ENCODE data around the gene APLN.

The APLN gene, protein sequence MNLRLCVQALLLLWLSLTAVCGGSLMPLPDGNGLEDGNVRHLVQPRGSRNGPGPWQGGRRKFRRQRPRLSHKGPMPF

DNA sequence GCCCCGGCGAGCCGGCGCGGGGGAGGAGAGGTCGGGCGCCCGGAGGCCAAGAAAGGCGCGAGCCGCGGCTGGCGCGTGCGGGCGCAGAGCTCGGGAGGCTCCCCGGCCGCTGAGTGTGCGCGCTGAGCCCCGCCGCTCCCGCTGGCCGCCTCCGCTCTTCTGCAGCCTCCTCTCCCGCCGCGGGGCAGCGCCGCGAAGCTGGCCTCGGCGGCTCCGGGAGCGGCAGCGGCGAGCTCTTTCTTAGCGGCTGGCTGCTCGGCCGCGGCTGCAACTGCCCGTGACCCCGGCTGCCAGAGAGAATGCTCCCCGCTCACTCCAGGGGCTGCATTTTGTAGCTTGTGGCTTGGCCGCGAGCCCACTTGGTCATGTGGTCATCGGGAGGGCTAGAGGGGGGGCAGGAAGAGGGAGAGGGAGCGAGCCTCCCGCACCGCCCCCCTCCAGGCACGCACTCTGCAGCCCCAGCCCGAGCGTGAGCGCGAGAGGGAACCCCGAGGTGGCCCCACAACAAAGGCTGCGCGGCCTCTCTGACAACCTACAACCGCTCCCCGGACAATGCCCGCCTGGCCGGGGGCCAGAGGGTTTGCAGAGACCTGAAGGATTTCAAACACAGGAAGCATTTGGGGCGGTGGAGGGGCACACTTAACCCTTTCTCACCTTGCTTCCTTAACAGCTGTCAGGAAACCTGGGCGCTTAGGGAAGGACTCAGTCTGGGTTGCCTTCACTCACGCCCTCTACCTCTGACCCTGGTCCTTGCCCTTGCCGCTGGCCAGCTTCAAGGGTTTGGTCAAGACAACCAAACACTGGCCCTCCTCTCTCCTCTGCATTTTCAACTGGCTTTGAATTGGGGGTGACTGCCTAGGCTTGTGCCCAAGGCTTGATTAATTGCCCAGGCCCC is at the start of gene APLN:
TSS of gene APLN (minus strand) at position 305 of the 895 bp plus-strand sequence. CDS start 326 bp downstream, outside the sequence.
- no peak for DNase-seq (ENCODE audit: low read depth in 1 of 2, low spot score in 1 of 2)

DNA sequence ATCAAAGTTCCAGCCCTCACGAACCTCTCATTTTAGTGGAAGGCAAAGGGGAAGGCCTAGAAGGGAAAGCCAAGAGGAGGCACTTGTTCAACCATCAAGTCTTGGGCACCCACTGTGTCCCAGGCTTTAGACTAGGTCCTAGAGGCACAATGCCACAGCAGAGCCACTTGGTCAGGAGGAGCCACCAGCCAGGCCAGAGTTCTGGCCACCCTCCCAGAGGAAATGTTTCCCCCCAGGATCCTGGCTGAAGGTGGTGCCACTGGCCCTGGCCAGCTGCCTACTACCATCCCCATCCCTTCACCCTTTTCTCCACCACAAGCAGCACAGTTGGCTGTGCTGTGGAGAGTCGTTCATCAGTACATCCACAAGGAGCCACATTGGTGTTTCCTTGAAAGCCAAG is 49.7 kb upstream of the APLN start:
- no peak for DNase-seq (ENCODE audit: low read depth in 1 of 2, low spot score in 1 of 2)

DNA sequence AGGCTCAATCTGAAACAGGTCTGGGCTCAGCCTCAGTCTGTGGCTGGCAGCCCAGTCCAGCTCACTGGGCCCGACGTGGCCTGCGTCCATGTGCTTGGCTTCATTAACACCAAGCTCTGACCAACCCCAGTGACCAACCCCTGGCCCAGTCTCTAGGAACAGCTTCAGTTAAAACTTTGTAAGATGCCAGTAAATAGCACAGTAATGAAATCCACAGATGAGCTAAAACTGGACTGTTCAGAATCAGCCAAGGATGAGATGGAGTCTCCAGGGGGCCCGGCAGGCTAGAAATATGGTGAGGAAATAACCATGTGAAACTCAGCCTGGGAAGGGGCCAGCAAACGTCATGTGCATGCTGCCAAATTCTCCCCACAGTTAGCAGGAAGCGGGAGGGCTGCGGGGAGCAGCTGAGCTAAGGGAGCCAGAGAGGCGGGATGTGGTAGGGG is 46.9 kb upstream of the APLN start:
- no peak for DNase-seq (ENCODE audit: low read depth in 1 of 2, low spot score in 1 of 2)

DNA sequence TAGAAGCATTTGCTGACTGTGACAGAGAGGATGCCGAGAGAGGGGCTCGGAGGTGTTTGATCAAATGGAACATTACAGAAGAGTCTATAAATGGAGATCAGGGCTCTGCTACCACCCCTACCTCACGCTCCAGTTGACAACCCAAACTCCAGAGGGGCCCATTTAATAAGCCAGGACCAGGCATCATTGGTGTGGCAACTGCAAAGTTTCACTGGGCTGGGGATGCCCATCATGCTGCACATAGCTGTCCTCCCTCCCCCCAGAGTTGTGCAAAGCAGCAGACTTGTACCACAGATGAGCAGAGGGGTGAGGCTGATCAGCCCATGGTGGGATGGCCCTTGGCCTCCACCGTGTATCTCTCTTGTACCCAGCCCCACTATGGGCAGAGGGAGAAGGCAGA is 45.8 kb upstream of the APLN start:
- no peak for DNase-seq (ENCODE audit: low read depth in 1 of 2, low spot score in 1 of 2)

DNA sequence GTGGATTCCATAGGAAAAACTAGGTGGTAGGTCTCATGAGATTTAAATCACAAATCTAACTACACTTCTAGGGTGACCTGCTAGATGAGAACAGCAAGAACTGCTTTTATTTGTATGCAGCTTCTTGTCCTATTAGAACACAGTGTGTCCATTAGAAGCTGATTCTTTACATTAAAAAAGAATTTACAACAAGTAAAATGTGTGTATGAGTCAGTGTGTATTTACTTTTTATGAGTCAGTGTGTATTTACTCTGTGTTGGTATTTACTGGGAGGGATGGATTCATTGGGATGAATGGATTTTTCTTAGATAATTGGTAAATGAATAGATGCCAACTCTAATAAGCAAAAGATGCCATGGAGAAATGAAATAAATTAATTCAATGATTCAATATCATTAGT is 43.4 kb upstream of the APLN start:
- no peak for DNase-seq (ENCODE audit: low read depth in 1 of 2, low spot score in 1 of 2)

DNA sequence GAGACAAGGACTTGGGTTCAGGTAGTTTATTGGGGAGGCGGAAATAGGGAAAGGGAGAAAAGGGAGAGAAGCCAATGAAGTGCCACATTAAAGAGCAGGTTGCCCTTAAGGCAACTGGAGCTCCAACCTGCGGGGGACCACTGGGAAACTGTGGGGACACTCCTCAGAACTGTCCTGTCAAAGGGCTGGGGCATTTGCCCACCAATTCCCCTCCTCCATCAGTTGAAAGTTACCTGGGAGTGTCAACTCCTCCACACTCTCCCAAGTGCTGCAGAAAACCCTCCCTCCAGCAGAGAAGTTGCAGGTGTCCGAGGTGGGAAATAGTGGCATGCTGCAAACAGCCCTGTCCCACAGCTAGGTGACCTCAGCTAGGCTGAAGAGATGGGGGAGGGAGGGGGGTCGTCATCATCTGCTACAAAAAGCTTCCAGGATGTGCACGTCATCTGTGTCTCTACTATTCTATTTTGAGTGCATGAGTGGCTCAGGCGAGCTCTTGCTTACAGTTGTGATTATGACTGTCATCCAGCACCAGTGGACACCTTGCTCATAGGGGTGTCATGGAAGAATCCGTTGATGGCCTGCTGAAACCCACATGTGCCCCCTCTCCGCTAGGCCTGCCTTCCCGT is 42.6 kb upstream of the APLN start:
- DNase-seq (ENCODE audit: low read depth in 1 of 2, low spot score in 1 of 2), result no peak

DNA sequence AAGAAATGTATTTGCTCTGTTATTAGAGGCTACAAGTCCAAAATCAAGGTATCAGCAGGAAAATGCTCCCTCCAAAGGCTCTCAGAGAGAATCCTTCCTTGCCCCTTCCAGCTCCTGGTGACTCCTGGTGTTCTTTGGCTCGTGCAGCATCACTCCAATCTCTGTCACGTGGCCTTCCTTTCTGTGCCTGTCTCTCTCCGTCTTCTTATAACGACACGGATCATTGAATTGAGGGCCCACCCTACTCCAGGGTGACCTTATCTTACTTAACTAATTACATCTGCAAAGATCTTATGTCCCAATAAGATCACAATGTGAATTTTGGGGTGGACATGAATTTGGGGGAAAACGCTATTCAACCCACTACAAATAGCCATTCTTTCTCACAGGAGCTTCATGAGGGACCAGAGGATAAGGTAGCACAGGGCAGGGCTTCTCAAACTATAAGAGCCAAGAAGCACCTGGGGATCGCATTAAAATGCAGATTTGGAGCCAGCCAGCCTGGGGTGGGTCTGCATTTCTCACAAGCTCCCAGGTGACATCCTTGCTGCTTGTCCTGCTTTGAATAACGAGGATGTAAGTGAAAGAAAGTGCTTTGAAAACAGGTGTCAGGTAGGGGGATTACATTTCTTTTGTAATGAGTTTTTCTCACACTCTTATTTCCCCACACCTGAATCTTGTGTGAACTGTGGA is 41.9 kb upstream of the APLN start:
- no peak for DNase-seq (ENCODE audit: low read depth in 1 of 2, low spot score in 1 of 2)

DNA sequence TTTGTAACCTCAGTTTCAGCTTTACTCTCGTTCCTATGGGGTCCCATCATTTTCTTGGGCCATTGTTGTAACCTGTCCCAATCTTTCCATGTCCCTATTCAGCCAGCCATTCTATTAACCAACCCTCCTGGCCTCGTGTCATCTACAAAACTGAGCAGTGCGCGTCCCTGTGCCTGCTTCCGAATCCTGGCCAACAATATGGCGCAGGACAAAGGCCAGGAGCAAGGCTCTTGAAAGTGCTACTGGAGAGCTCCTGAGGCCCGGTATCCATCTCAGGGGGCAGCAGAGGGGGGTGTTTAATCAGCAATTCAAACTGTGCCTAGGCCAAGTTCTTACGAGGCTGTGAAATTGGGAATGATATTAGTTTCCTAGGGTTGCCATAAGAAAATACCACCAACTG is 41.2 kb upstream of the APLN start:
- no peak for DNase-seq (ENCODE audit: low read depth in 1 of 2, low spot score in 1 of 2)

DNA sequence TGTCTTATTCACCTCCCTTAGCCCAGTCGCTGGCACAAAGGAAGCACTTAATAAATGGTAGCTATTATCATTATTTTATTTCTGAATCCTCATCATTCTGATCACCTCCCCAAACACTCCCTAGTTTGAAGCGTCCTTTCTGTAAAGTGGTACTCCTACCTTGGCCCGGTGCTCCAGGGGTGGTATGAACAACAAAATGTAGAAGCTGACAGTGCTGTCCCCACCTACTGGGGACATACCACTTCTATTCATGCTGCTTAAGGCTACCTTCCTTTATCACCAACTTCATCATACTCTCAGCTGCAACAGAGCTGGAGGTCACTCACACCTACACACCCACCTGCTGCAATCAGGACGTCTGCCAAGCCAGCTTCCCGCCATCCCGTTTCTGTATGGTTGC is 40.8 kb upstream of the APLN start:
- no peak for DNase-seq (ENCODE audit: low read depth in 1 of 2, low spot score in 1 of 2)

DNA sequence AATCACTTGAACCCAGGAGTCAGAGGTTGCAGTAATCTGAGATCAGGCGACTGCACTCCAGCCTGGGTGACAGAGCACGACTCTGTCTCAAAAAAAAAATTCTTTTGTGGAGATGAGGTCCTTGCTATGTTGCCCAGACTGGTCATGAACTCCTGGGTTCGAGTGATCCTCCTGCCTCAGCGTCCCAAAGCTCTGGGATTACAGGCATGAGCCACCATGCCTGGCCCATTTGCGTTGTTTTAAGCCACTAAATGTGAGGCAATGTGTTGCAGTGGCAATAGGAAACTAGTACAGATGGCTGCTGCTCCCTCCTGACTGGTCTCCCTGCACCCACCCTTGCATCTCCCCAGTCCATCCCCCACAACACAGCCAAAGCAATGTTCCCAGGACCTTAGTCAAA is 40.0 kb upstream of the APLN start:
- no peak for DNase-seq (ENCODE audit: low read depth in 1 of 2, low spot score in 1 of 2)

DNA sequence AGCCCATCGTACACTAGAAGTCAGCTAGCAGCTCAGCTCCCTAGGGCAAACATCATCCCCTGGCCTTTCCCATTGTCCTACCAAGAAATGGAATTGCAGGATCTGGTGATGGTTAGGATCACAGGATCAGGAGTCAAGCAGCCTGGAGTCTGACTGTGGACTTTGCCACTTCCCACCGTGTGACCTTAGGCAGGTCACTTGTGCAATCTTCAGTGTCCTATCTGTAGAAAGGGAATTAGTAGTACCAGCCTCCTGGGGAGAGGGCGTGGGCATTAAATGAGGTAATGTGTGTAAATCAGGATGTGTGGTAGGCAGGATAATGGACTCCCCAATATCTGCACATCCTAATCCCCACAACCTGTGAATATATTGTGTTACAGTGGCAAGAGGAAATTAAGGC is 38.6 kb upstream of the APLN start:
- no peak for DNase-seq (ENCODE audit: low read depth in 1 of 2, low spot score in 1 of 2)

DNA sequence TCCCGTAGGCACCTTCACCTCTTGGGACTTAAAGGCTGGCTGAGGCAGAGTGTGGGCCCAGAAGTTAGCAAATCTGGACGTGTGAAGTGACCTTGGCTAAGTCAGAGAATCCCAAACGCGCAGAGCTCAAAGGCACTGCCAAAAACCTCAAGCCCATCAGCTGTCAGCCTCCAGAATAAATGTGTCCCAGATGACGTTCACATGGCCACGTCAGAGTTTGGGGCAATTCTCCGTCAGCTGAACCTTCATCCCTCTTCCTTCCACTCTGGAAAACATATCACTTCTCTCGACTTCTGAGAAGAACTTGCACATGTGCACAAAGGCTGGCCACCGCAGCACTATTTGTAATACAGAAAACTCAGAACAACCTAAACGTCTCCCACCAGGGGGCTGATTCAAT is 35.7 kb upstream of the APLN start:
- DNase-seq (ENCODE audit: low read depth in 1 of 2, low spot score in 1 of 2), result no peak

DNA sequence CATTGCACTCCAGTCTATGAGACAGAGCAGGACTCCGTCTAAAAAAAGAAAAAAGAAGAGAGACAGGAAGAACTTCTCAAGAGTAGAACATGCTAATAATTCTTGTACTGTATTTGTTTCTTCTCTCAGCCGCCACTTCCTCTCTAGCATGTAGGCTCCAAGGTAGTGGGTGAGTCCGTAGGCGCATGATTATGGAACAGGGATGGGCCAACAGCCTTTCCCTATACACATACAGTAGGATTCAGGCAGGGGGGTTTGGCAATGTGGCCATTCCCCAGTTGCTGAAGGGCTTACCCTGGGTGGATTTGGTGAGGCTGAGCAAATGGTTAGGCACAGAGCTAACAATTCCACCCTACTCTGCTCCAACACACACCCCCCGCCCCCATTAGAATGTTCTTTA is 35.0 kb upstream of the APLN start:
- DNase-seq (ENCODE audit: low read depth in 1 of 2, low spot score in 1 of 2), result no peak

DNA sequence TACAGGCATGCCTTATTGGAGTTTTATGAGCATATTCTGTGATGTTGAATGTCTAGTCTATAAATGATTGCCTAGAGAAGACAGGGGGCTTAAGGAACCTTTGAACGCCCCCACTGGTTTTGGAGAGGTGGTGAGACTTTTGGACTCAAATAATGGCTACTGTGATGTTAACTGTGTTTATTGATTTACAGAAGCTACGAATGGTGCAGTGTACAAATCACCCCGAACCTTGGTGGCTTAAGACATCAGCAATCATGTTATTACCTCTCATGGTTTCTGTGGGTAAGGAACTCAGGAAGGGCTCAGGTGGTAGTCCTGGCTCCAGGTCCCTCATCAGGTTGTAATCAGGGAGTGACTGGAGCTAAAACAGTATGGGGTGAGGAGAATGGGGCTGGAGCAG is 33.3 kb upstream of the APLN start:
- DNase-seq (ENCODE audit: low read depth in 1 of 2, low spot score in 1 of 2), result no peak

DNA sequence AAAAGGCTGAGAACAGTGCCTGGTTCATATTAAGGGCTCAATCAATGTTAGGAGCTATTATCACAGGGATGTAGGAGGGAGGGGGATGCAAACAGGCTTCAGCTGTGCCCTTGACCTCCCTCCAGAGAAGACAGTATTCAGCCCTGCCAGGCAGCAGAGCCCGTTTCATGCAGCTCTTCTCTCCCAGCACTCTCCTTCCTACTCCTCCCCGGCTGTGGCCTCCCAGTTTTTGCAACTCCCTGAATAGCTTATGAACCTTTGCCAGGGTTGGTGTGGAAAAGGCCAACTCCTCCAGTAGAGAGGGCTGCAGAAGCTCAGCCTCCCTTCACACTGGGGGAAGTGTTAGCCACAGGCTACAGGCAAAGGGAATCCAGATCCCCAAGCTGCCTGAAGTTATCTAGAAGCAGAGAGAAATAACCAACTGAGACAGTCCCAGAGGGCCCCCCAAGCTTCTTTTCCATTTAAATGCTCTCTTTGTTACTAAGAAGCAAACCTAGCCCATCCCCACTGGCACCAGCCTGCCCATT is 31.7 kb upstream of the APLN start:
- no peak for DNase-seq (ENCODE audit: low read depth in 1 of 2, low spot score in 1 of 2)

DNA sequence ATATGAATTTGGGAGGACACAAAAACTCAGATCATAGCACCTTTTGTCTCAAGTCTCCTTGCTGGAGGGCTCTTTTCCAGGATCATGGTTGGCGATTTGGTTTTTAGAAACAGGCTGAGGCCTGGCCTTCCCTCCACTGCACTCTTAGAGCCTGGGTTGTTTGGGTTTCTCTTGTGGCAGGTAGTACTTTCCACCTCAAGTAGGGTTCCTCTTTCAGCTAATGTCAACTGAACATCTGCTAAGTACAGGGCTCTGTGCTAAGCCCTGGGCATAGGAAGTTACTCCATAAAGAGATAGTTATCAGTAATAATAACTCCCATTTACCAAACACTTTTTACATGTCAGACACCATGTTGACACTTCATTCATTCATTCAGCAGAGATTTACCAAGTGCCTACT is 28.2 kb upstream of the APLN start:
- no peak for DNase-seq (ENCODE audit: low read depth in 1 of 2, low spot score in 1 of 2)

DNA sequence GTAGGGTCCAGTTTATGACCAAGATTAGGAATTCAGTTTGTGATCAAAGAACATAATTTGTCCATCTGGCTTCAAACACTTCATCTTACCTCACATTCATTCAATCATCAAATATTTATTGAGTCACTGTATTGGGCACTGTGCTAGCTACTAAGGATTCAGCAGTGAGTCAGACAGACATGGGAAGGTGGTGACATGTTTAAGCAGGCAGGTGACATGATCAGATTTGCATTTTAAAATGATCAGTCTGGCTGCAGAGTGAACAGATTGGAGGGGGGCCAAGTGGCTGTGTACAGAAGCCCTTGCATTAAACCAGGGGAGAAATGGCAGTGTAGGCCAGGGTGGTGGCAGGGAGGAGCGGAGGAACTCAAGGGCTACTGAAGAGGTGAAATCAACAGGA is 25.1 kb upstream of the APLN start:
- no peak for DNase-seq (ENCODE audit: low read depth in 1 of 2, low spot score in 1 of 2)

DNA sequence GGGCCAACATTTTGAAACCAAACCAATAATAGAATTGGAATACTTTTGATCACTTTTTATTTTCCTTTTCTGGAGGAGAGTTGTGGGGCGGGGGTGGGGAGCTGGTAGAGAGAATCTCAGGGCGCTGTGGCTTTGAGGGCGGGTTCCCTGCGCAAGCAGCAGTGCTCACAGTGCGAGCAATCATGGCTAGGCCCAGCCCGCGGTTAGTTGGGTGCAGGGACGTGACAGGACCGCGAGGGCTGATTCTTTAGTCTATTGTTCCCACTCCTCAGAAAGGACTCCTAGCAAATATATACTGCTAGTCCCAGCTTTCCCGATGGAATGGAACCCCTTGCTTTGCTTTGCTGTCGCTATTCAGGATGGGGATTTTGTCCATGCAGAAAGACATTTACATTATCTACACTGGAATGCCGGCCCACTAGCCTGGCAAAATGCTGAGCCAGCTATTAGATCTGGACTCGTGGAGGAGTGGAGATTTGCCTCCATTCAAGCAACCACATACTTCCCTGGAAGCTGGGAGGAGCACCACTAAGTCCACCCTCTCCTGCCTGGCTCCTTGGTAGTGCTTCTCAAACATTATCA is 23.9 kb upstream of the APLN start:
- DNase-seq (ENCODE audit: low read depth in 1 of 2, low spot score in 1 of 2), result no peak

DNA sequence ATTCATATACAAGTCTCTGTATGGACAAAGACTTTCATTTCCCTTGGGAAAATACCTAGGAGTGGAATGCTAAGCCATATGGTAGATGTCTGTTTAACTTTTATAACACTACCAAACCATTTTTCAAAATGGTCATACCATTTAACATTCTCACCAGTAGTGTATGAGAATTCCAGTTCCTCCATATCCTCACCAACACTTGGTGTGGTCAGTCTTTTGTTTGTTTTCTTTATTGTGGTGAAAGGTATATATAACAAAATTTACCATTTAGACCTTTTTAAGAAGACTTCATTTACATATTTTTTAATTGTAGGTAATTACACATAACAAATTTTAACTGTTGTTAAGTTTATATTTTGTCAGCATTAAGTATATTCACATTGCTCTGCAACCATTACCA is 12.7 kb upstream of the APLN start:
- DNase-seq (ENCODE audit: low read depth in 1 of 2, low spot score in 1 of 2), result no peak

DNA sequence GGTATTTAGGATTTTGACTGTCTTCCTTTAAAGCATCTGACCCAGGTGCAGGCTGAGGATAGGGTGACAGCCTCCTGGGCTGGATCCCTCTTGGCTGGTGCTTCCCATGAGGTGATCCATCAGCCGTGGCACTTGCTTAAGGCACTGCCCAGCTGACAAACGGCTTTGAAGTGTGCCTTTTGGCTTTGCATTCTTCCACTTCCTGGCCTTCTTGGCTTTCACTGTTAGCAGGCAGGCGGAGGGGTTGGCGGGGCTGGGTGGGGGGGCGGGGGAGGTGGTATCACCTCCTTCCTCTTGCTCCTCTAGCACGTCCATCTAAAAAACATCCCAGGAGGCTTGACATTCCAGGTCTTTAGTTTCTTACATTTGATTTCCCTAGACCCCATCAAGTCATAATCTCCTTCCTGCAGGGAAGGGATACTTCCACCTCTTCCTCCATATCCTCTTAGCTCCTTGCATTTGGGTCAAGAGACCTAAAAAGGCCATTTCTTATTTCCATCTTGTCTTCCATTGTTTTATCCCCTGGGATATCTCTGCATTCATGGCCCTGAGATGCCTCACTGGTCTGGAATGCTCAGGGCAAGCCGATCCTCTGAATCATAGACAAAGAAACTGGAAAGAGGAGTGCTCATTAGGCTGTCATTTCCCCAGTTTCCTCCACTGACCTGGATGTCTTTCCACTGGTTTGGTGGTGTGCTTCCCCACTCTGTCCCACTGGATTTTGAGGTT is 11.3 kb upstream of the APLN start:
- no peak for DNase-seq (ENCODE audit: low read depth in 1 of 2, low spot score in 1 of 2)

DNA sequence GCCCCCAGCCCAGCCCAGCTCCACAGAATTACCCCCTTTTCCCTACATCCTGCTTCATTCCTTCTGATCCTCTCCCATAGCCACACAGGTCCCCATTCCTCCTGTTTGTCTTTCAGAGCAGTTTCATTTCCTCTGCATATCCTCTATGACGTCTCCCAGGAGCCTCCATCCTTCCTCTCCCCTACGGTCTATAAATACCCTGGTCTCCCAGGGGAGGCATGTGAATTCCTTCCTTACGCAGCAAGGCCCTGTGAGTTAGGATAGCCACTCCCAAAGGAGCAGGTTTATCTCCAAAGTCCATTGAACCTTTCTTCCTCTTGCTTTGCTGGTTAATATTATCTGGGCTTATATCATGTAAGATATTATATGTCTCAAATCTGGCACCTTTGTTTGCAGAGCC is 8.4 kb upstream of the APLN start:
- DNase-seq (ENCODE audit: low read depth in 1 of 2, low spot score in 1 of 2), result no peak
